HEK293 (cell line): ENCODE data around the gene HHAT.

ENCODE experiments used
- CTCF ChIA-PET: fragments of 350-600 bp; formaldehyde crosslinking; extraction: SDS; loops from one replicate; lab custom pipeline; 2021; ENCODE audit warnings: antibody characterized with exemption; lab: Yijun Ruan, JAX
- POLR2A ChIA-PET: fragments of 300-600 bp; formaldehyde crosslinking; extraction: SDS; loops from one replicate; lab custom pipeline; 2020; ENCODE audit warnings: antibody characterized with exemption, inconsistent platforms; lab: Yijun Ruan, JAX
- H3K27ac ChIP-seq: fragments of 200-500 bp; sonication (Bioruptor generic); 2 replicates; pipeline ENCODE4 v1.5.1; 2014; ENCODE audit warnings: low read depth, low read length, control low read depth, inconsistent platforms; ENCODE audit errors: extremely low read depth
- H3K36me3 ChIP-seq, 2 experiments: fragments of 200-500 bp in 1 of 2; sonication (Bioruptor generic) in 1 of 2; 1 replicate in 1 of 2; 2 replicates in 1 of 2; pipeline ENCODE4 v1.5.1; 2014 to 2017; ENCODE audit warnings: inconsistent platforms in 2 of 2, low read length in 2 of 2; ENCODE audit not compliant: control insufficient read depth in 2 of 2, insufficient read depth in 1 of 2
- H3K4me1 ChIP-seq: fragments of 200-500 bp; sonication (Bioruptor generic); 2 replicates; pipeline ENCODE4 v1.5.1; 2014; ENCODE audit warnings: mild to moderate bottlenecking, low read length, inconsistent platforms; ENCODE audit not compliant: control insufficient read depth, insufficient read depth
- H3K4me3 ChIP-seq: 2 replicates; pipeline ENCODE4 v1.5.1; 2011; ENCODE audit warnings: low read depth, mild to moderate bottlenecking, control low read depth, low read length, moderate library complexity
- H3K9me3 ChIP-seq: fragments of 200-500 bp; sonication (Bioruptor generic); 2 replicates; pipeline ENCODE4 v1.5.1; 2014; ENCODE audit warnings: low read depth, low read length, inconsistent platforms; ENCODE audit not compliant: control insufficient read depth, insufficient read depth
- HOXA7 ChIP-seq: sonication (generic); formaldehyde crosslinking; IDR thresholded peaks from 2 replicates; pipeline ENCODE4 v1.8.1; 2022; ENCODE audit warnings: missing genetic modification reagents, borderline replicate concordance
- INSM2 ChIP-seq: fragments of 450-650 bp; formaldehyde crosslinking; IDR thresholded peaks from 2 replicates; pipeline ENCODE4 v1.5.1; 2016; ENCODE audit warnings: missing biosample characterization, missing genetic modification characterization
- YY2 ChIP-seq: fragments of 450-650 bp; formaldehyde crosslinking; IDR thresholded peaks from 2 replicates; pipeline ENCODE4 v1.5.1; 2016; ENCODE audit warnings: missing biosample characterization, missing genetic modification characterization
- ZNF2 ChIP-seq: fragments of 450-650 bp; formaldehyde crosslinking; IDR thresholded peaks from 2 replicates; pipeline ENCODE4 v1.5.1; 2016; ENCODE audit warnings: missing biosample characterization, missing genetic modification characterization
- ZNF202 ChIP-seq: fragments of 450-650 bp; formaldehyde crosslinking; IDR thresholded peaks from 2 replicates; pipeline ENCODE4 v1.5.1; 2016; ENCODE audit warnings: missing biosample characterization, missing genetic modification characterization, borderline replicate concordance
- ZNF221 ChIP-seq: fragments of 450-650 bp; formaldehyde crosslinking; IDR thresholded peaks from 2 replicates; pipeline ENCODE4 v1.5.1; 2017; ENCODE audit warnings: missing biosample characterization, missing genetic modification characterization, borderline replicate concordance
- ZNF24 ChIP-seq: fragments of 450-650 bp; formaldehyde crosslinking; IDR thresholded peaks from 2 replicates; pipeline ENCODE4 v1.5.1; 2016; ENCODE audit warnings: missing biosample characterization, missing genetic modification characterization
- ZNF292 ChIP-seq: fragments of 450-650 bp; formaldehyde crosslinking; IDR thresholded peaks from 2 replicates; pipeline ENCODE4 v1.5.1; 2016; ENCODE audit warnings: low read depth, missing biosample characterization, missing genetic modification characterization, borderline replicate concordance
- ZNF324 ChIP-seq: fragments of 450-650 bp; formaldehyde crosslinking; IDR thresholded peaks from 2 replicates; pipeline ENCODE4 v1.5.1; 2016; ENCODE audit warnings: missing biosample characterization, missing genetic modification characterization
- ZNF366 ChIP-seq: fragments of 450-650 bp; formaldehyde crosslinking; conservative IDR thresholded peaks from 2 replicates; pipeline ENCODE4 v1.5.1; 2016; ENCODE audit warnings: missing biosample characterization, missing genetic modification characterization
- ZNF416 ChIP-seq: fragments of 450-650 bp; formaldehyde crosslinking; IDR thresholded peaks from 2 replicates; pipeline ENCODE4 v1.5.1; 2016; ENCODE audit warnings: missing biosample characterization, missing genetic modification characterization
- ZNF423 ChIP-seq: fragments of 450-650 bp; formaldehyde crosslinking; IDR thresholded peaks from 2 replicates; pipeline ENCODE4 v1.5.1; 2016; ENCODE audit warnings: missing biosample characterization, missing genetic modification characterization
- ZNF426 ChIP-seq: fragments of 450-650 bp; formaldehyde crosslinking; IDR thresholded peaks from 2 replicates; pipeline ENCODE4 v1.5.1; 2017; ENCODE audit warnings: missing biosample characterization, missing genetic modification characterization, mild to moderate bottlenecking, inconsistent platforms, moderate library complexity
- ZNF513 ChIP-seq: fragments of 450-650 bp; IDR thresholded peaks from 2 replicates; pipeline ENCODE4 v1.5.1; 2018; ENCODE audit warnings: missing biosample characterization, missing genetic modification characterization
- ZNF549 ChIP-seq: fragments of 450-650 bp; IDR thresholded peaks from 2 replicates; pipeline ENCODE4 v1.5.1; 2018; ENCODE audit warnings: missing biosample characterization, missing genetic modification characterization, mild to moderate bottlenecking, inconsistent platforms, moderate library complexity
- ZNF555 ChIP-seq: fragments of 450-650 bp; formaldehyde crosslinking; conservative IDR thresholded peaks from 2 replicates; pipeline ENCODE4 v1.5.1; 2017; ENCODE audit warnings: missing biosample characterization, mild to moderate bottlenecking, missing genetic modification characterization, inconsistent platforms
- ZNF571 ChIP-seq: fragments of 450-650 bp; formaldehyde crosslinking; IDR thresholded peaks from 2 replicates; pipeline ENCODE4 v1.5.0; 2017; ENCODE audit warnings: missing biosample characterization, missing genetic modification characterization
- ZNF610 ChIP-seq: fragments of 450-650 bp; formaldehyde crosslinking; IDR thresholded peaks from 2 replicates; pipeline ENCODE4 v1.5.1; 2016; ENCODE audit warnings: missing biosample characterization, missing genetic modification characterization, borderline replicate concordance
- ZNF670 ChIP-seq: fragments of 450-650 bp; formaldehyde crosslinking; IDR thresholded peaks from 2 replicates; pipeline ENCODE4 v1.5.1; 2016; ENCODE audit warnings: missing biosample characterization, missing genetic modification characterization, low read depth
- ZNF677 ChIP-seq: fragments of 450-650 bp; IDR thresholded peaks from 2 replicates; pipeline ENCODE4 v1.5.0; 2018; ENCODE audit warnings: missing biosample characterization, mild to moderate bottlenecking, missing genetic modification characterization, moderate library complexity
- ZSCAN18 ChIP-seq: fragments of 450-650 bp; formaldehyde crosslinking; IDR thresholded peaks from 2 replicates; pipeline ENCODE4 v1.5.1; 2016; ENCODE audit warnings: missing biosample characterization, missing genetic modification characterization
- TF ChIP-seq, protein P1 (sequence below): fragments of 450-650 bp; formaldehyde crosslinking; IDR thresholded peaks from 2 replicates; pipeline ENCODE4 v1.5.1; 2016; ENCODE audit warnings: missing biosample characterization, missing genetic modification characterization
- TF ChIP-seq, protein P2 (sequence below): sonication (generic); formaldehyde crosslinking; IDR thresholded peaks from 2 replicates; pipeline ENCODE4 v1.8.1; 2022; ENCODE audit warnings: mild to moderate bottlenecking, moderate library complexity, missing genetic modification reagents
- TF ChIP-seq, protein P3 (sequence below): fragments of 450-650 bp; formaldehyde crosslinking; IDR thresholded peaks from 2 replicates; pipeline ENCODE4 v1.5.1; 2016; ENCODE audit warnings: missing biosample characterization, missing genetic modification characterization, low read depth

HHAT gene

DNA sequence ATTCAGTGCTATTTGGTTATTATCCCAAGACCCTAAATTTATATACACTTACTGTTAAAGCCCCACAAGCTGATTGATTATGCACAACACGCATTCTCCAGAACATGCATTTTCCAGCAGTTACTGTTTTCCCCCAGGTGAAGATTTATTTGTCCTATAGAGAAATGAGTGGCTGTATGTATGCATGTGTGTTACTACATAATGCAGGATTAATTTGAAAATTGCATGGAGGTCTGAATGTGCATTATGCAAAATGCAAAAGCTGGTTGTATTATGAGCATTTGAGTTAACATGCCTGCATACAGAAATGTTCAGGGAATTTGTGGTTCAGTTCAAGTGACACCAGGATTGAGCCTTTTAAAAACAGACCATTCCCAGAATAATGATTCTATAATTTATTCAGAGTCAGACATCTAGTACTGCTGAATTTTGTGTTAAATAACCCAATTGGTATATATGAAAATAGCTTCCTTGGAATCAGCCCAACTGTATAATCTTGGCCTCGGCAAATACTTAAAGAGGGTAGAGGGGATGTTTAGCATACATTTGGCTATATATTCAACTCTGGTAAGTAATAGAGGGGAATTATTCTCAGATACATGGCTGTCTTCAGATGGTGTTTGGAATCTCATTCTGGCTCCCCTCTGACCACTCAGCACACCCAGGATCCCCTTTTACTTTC is 320.0 kb downstream of the HHAT start (continued):
- TF ChIP-seq, protein P1, sequence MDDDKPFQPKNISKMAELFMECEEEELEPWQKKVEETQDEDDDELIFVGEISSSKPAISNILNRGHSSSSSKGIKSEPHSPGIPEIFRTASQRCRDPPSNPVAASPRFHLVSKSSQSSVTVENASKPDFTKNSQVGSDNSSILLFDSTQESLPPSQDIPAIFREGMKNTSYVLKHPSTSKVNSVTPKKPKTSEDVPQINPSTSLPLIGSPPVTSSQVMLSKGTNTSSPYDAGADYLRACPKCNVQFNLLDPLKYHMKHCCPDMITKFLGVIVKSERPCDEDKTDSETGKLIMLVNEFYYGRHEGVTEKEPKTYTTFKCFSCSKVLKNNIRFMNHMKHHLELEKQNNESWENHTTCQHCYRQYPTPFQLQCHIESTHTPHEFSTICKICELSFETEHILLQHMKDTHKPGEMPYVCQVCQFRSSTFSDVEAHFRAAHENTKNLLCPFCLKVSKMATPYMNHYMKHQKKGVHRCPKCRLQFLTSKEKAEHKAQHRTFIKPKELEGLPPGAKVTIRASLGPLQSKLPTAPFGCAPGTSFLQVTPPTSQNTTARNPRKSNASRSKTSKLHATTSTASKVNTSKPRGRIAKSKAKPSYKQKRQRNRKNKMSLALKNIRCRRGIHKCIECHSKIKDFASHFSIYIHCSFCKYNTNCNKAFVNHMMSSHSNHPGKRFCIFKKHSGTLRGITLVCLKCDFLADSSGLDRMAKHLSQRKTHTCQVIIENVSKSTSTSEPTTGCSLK, result no peak

GRCh38 chr1:210650403-210650802 is 321.7 kb downstream of the HHAT start:
- H3K36me3 ChIP-seq, result no peaks in the 10 kb centered on the region
- H3K27ac ChIP-seq, result no peak overlapping the region
- CTCF ChIA-PET, result no interaction called here
- H3K9me3 ChIP-seq, result no peaks in the 10 kb centered on the region
- POLR2A ChIA-PET, result no interaction called here
- no peak overlapping the region for H3K4me3 ChIP-seq
- peaks cover 8% of the 10 kb centered on the region for H3K4me1 ChIP-seq
- TF ChIP-seq ZNF513 (tag by site-specific recombination), result no peak
- no peak for TF ChIP-seq ZNF549 (tag by site-specific recombination)
- TF ChIP-seq ZNF670 (tag by site-specific recombination), result no peak
- no peak for TF ChIP-seq ZNF610 (tag by site-specific recombination)
- no peak for TF ChIP-seq ZNF292 (tag by site-specific recombination)
- TF ChIP-seq ZNF571 (tag by site-specific recombination), result no peak
- TF ChIP-seq ZNF24 (tag by site-specific recombination), result no peak
- TF ChIP-seq ZNF2 (tag by site-specific recombination), result no peak
- TF ChIP-seq, protein P2, sequence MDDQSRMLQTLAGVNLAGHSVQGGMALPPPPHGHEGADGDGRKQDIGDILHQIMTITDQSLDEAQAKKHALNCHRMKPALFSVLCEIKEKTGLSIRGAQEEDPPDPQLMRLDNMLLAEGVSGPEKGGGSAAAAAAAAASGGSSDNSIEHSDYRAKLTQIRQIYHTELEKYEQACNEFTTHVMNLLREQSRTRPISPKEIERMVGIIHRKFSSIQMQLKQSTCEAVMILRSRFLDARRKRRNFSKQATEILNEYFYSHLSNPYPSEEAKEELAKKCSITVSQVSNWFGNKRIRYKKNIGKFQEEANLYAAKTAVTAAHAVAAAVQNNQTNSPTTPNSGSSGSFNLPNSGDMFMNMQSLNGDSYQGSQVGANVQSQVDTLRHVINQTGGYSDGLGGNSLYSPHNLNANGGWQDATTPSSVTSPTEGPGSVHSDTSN, result no peak
- no peak for TF ChIP-seq ZNF426
- TF ChIP-seq HOXA7 (CRISPR knock-in tag), result no peak
- TF ChIP-seq ZNF221 (tag by site-specific recombination), result no peak
- no peak for TF ChIP-seq ZNF677 (tag by site-specific recombination)
- TF ChIP-seq ZNF202 (tag by site-specific recombination), result no peak
- no peak for TF ChIP-seq ZNF416 (tag by site-specific recombination)
- TF ChIP-seq ZNF366, result no peak
- no peak for TF ChIP-seq YY2 (tag by site-specific recombination)
- TF ChIP-seq, all 188 proteins: peak for 0

GRCh38 chr1:210652329-210652954 is 323.7 kb downstream of the HHAT start:
- Histone ChIP-seq H3K9me3 (no peaks in the 10 kb centered on the region), H3K4me3 (no peak overlapping the region), H3K27ac (no peak overlapping the region), H3K36me3 (no peaks in the 10 kb centered on the region), H3K4me1 (peaks cover 6% of the 10 kb centered on the region)
- ChIA-PET CTCF (no interaction called here), POLR2A (no interaction called here)
- TF ChIP-seq, protein P3, sequence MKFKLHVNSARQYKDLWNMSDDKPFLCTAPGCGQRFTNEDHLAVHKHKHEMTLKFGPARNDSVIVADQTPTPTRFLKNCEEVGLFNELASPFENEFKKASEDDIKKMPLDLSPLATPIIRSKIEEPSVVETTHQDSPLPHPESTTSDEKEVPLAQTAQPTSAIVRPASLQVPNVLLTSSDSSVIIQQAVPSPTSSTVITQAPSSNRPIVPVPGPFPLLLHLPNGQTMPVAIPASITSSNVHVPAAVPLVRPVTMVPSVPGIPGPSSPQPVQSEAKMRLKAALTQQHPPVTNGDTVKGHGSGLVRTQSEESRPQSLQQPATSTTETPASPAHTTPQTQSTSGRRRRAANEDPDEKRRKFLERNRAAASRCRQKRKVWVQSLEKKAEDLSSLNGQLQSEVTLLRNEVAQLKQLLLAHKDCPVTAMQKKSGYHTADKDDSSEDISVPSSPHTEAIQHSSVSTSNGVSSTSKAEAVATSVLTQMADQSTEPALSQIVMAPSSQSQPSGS, result no peak
- TF ChIP-seq ZNF324 (tag by site-specific recombination) (no peak), ZNF555 (tag by site-specific recombination) (no peak), ZSCAN18 (tag by site-specific recombination) (no peak), INSM2 (tag by site-specific recombination) (no peak), ZNF423 (tag by site-specific recombination) (no peak)
